NCI-H526 (cell line): ENCODE results near the gene CHMP2A.

Source experiments
- DNase-seq, 2 experiments: peaks; one replicate each; lab custom pipeline; 2025; lab: John Stamatoyannopoulos, UW

CHMP2A gene

GRCh38 chr19:58569943-58570670 lies 15.2 kb upstream of the CHMP2A start:
- DNase-seq, result no peak

- DNase-seq, result no peak
Measured at GRCh38 chr19:58569191-58569942, 14.5 kb upstream of the CHMP2A start.

DNA sequence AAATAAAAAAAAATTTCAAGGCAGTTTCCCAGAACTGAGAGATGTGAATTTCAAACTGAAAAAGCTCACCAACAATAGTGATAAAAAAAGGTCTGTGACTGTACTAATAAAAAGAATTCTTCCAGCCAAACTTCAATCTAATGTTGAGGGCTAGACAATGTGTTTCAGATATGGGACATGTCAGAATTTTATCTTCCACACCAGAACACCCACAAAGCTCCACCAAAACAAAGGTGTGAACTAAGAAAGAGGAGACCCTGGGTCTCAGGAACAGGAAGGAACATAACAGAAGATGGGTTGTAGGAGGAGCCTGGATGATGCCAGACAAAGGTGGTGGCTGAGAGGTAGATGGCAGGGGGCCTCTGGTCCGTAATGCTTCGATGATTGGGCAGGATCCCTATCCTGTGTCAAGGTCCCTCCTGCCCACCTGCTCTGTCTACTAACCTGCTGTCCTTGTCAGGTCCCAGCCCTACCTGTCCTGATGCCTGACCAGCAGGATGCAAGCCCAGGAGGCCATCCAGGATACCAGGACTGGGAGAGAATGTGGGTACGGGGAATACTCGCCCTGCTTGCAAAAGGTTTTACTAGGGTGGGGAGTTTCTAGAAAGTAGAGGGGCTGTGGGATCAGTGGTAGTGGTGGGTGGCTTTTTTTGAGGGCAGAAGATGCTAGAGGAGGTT lies 13.7 kb upstream of the CHMP2A start:
- no peak for DNase-seq

- DNase-seq, result no peak
Measured at GRCh38 chr19:58566989-58567388, 12.1 kb upstream of the CHMP2A start.

DNA sequence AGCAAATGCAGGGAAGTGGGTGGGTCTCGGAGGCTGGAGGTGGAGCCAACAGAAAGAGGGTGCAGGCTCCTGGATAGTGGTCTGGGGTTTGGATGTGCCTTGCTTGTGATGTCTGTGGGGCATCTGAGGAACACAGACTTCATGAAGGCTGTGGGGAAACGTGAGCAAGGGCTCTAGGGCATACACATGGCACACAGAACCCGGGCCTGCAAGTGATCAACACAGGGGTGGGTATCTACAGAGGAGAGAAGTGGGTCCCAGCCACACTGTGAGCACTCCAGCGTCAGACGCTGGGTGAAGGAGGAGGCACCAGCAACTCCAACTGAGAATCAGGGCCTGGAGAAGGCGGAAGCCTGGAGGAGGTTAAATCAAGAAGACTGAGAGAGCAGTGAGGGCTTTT lies 8.9 kb upstream of the CHMP2A start:
- DNase-seq, result no peak

GRCh38 chr19:58563034-58563573 lies 8.2 kb upstream of the CHMP2A start:
- DNase-seq, result no peak

DNA sequence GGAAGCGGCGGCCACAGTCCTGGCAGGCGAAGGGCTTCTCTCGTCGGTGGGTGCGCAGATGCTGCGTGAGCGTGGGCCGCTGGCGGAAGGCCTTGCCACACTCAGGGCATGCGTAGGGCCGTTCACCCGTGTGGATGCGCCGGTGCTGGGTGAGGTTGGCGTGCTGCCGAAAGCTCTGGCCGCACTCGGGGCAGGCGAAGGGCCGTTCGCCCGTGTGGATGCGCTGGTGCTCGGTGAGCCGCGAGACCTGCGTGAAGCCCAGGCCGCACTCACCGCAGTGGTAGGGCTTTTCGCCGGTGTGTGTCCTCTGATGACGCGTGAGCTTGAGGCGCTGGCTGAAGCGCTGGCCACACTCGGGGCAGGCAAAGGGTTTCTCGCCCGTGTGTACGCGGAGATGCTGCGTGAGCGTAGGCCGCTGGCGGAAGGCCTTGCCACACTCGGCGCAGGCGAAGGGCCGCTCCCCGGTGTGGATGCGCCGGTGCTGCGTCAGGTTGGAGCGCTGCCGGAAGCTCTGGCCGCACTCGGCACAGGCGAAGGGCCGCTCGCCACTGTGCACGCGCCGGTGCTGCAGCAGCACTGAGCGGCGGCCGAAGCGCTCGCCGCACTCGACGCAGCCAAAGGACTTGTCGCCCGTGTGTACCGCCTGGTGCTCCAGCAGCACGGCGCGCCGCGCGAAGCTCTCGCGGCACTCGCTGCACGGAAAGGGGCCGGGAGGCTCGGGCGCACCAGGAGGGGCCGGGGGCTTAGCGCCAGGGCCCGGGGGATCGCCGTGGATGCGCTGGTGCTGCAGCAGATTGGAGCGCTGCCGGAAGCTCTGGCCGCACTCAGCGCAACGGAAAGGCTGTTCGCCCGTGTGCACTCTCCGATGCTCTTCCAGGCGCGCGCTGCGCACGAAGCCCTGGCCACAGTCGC lies 7.5 kb upstream of the CHMP2A start:
- DNase-seq, result no peak

- DNase-seq, result no peak
Measured at GRCh38 chr19:58561373-58562121, 6.6 kb upstream of the CHMP2A start.

- no peak for DNase-seq
Measured at GRCh38 chr19:58560921-58561320, 6.0 kb upstream of the CHMP2A start.

- DNase-seq, result no peak
Measured at GRCh38 chr19:58560007-58560887, 5.3 kb upstream of the CHMP2A start.

DNA sequence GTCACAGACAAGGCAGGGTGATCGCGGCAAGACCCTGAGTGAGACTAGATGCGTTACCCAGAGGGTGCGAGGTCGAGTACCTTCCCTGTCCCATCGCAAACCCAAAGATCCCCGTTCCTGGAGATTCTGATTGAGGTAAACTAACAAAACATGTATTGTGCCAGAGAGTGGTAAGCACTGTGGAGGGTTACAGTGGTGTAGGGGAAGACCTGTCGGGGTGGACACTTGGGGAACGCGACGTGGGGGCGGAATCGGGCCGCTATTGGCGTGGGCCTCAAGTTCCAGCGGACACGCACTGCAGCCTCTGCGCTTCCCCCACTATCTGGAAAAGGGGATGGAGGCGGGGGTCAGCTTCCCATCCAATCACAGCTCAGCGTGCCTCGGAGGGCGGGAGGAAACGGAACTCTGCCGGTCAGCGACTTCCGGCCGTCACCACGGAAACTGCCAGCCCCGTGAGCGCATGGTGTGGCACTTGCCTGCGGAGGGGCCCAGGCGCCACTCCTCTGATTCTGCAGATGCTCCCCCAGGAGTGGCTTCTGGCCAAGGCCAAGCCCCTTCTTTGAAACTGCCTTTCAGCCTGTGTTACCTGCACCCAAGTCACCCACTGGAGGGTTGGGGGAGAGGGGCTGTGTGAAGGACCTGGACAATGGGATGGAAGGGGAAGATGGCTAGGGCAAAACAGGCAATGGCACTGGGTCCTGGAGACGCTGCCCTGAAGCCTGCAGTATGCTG lies 4.5 kb upstream of the CHMP2A start:
- no peak for DNase-seq

DNA sequence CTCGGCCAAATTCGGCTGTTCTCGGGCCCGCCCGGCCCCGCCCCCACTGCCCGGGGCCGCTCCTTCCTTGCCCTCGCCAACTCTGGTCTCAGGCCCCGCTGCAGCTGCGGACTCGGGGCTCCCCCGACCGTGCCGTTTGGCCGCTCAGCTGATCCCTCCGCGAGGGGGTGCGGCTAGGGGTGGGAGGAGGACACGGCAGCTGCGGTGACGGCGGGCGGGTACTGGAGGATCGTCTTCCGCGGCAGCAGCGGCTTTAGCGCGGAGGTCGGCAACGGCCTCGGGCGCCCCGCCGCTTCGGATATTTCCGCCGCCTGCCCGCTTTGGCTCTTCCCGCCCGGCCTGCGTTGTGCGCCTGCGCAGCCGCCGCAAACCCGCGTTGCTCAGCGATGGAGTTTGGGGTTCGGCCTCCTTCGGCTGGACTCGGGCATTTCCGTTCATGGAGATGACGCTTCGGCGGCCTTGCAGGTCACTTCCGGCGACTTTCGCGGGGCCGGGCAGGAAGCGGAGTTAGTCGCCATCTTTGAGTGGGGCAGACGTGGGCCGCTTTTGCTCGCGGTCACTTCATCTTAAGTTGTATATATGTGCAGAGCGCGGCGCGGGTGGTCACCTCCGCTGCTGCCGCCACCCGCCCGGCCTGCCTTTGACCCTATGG lies 3.8 kb upstream of the CHMP2A start:
- no peak for DNase-seq

- no peak for DNase-seq
Measured at GRCh38 chr19:58558066-58558622, 3.2 kb upstream of the CHMP2A start, which contains the start of gene UBE2M. Gene UBE2M (minus strand): TSS chr19:58558611. CDS start chr19:58558381, 230 bp downstream.

GRCh38 chr19:58557221-58558065 lies 2.5 kb upstream of the CHMP2A start:
- DNase-seq, result no peak

DNA sequence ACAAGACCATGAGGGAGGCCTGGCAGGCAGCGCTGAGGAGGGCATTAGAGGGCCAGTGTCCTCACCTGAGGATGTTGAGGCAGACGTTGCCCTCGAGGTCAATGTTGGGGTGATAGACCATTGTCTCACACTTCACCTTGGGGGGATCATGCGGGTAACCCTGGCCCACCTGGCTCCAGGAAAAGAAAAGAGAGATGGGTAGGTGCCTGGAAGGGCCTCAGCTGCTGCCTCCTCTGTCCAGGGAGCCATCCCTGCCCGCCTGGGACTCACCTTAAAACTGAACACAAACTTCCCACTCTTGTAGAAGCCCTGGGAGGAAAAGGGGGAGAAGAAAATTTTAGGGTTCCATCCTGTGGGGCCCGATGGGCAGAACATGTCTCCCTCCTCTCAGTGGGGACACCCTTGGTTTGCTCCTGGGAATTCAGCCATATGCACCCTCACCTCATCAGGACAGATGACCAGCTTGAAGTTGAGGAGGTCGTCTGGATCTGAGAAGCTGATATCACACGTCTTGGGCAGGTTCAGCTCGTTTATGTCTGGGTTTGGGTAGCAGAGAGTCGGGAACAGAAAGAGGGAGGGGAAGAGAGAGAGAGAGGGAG lies 1.8 kb upstream of the CHMP2A start:
- DNase-seq, result no peak

- no peak for DNase-seq
Measured at GRCh38 chr19:58555920-58556621, 1.2 kb upstream of the CHMP2A start.
